ENCODE data around the gene RBMS1. TPM values are rescaled to one million over a fixed set of nuclear protein-coding genes. Genes with fewer than 3 reads are reported as not detected.

Gene RBMS1
- total RNA-seq, 1 donor from 2014 or later: 60.8 TPM

GRCh38 chr2:160257743-160258491, 235.7 kb downstream of the RBMS1 start:
- intact Hi-C loops (cut with micrococcal nuclease): loop anchor here (10.0 kb wide), 1 partner anchor 707 kb away; no protein-coding TSS in a partner anchor
- DNase-seq (no peak), ATAC-seq (no peak)

GRCh38 chr2:160257041-160257742, 236.4 kb downstream of the RBMS1 start:
- intact Hi-C loops (cut with micrococcal nuclease): loop anchor here (10.0 kb wide), 1 partner anchor 708 kb away; no protein-coding TSS in a partner anchor
- DNase-seq (no peak), ATAC-seq (no peak)

GRCh38 chr2:160256507-160256906, 237.1 kb downstream of the RBMS1 start:
- intact Hi-C loops (cut with micrococcal nuclease): loop anchor here (10.0 kb wide), 1 partner anchor 708 kb away; no protein-coding TSS in a partner anchor
- DNase-seq (no peak), ATAC-seq (no peak)

- DNase-seq (no peak), ATAC-seq (no peak)
- intact Hi-C loops (cut with micrococcal nuclease): loop anchor here (10.0 kb wide), 1 partner anchor 709 kb away; no protein-coding TSS in a partner anchor
These were observed 238.2 kb downstream of the RBMS1 start for GRCh38 chr2:160255408-160255807.

GRCh38 chr2:160254189-160254762, 239.3 kb downstream of the RBMS1 start:
- no peak for ATAC-seq
- DNase-seq: no peak
- intact Hi-C loops (cut with micrococcal nuclease): loop anchor here (10.0 kb wide), 1 partner anchor 711 kb away; no protein-coding TSS in a partner anchor

GRCh38 chr2:160253440-160254188, 240.0 kb downstream of the RBMS1 start:
- DNase-seq (no peak), ATAC-seq (peak; percentile 62)
- intact Hi-C loops (cut with micrococcal nuclease): loop anchor here (10.0 kb wide), 1 partner anchor 711 kb away; no protein-coding TSS in a partner anchor

- no peak for DNase-seq
- no peak for ATAC-seq
- intact Hi-C loops (cut with micrococcal nuclease): loop anchor here (10.0 kb wide), 1 partner anchor 712 kb away; no protein-coding TSS in a partner anchor
These were observed 240.7 kb downstream of the RBMS1 start for GRCh38 chr2:160252900-160253299.

- intact Hi-C loops (cut with micrococcal nuclease): loop anchor here (10.0 kb wide), 1 partner anchor 712 kb away; no protein-coding TSS in a partner anchor
- ATAC-seq (peak; percentile 40), DNase-seq (no peak)
These were observed 241.2 kb downstream of the RBMS1 start for GRCh38 chr2:160252278-160252887.

- DNase-seq (peak; percentile 83), ATAC-seq (peak; percentile 96)
- intact Hi-C loops (cut with micrococcal nuclease): loop anchor here (10.0 kb wide), 1 partner anchor 713 kb away; no protein-coding TSS in a partner anchor
These were observed 242.0 kb downstream of the RBMS1 start for GRCh38 chr2:160251569-160251968.

GRCh38 chr2:160249876-160250275, 243.7 kb downstream of the RBMS1 start:
- intact Hi-C loops (cut with micrococcal nuclease): loop anchor here (10.0 kb wide), 1 partner anchor 715 kb away; no protein-coding TSS in a partner anchor
- DNase-seq (no peak), ATAC-seq (no peak)

- DNase-seq (no peak), ATAC-seq (no peak)
- intact Hi-C loops (cut with micrococcal nuclease): no loop called here
These were observed 246.1 kb downstream of the RBMS1 start for GRCh38 chr2:160247296-160248035.

- intact Hi-C loops (cut with micrococcal nuclease): no loop called here
- DNase-seq (no peak), ATAC-seq (no peak)
These were observed 247.3 kb downstream of the RBMS1 start for GRCh38 chr2:160246356-160246755.

- no peak for DNase-seq
- intact Hi-C loops (cut with micrococcal nuclease): no loop called here
- ATAC-seq: no peak
These were observed 247.9 kb downstream of the RBMS1 start for GRCh38 chr2:160245614-160246155.

- DNase-seq: no peak
- peak; percentile 64 for ATAC-seq
- intact Hi-C loops (cut with micrococcal nuclease): no loop called here
These were observed 250.6 kb downstream of the RBMS1 start for GRCh38 chr2:160242893-160243564.

- DNase-seq: no peak
- intact Hi-C loops (cut with micrococcal nuclease): no loop called here
- ATAC-seq: peak; percentile 49
These were observed 252.1 kb downstream of the RBMS1 start for GRCh38 chr2:160241251-160242137.

GRCh38 chr2:160239436-160239835, 254.2 kb downstream of the RBMS1 start:
- DNase-seq (no peak), ATAC-seq (no peak)
- intact Hi-C loops (cut with micrococcal nuclease): no loop called here

All from left ventricle myocardium superior (tissue), 1 donor.